Kidney (tissue), 22 donors: ENCODE results near the gene C5orf22. TPM values are rescaled to one million over a fixed set of nuclear protein-coding genes. Genes with fewer than 3 reads are reported as not detected.

Experiments used
- DNase-seq, 5 donors: peaks; one replicate each; pipeline ENCODE4 v3.0.0-alpha.2; 2013 to 2020
- FAIRE-seq: peaks from 2 replicates; lab custom pipeline; 2012; peaks lifted over from hg19 to GRCh38; lab: Jason Lieb, UNC
- H3K27ac ChIP-seq, 2 donors: one replicate each; pipeline ENCODE4 v1.7.0; 2013; ENCODE audit warnings: low read depth in 2 of 2, low read length in 2 of 2, inconsistent platforms in 1 of 2
- H3K27me3 ChIP-seq: one replicate; pipeline ENCODE4 v1.7.1; 2013; ENCODE audit warnings: low read length, inconsistent platforms; ENCODE audit not compliant: control insufficient read depth, insufficient read depth
- H3K36me3 ChIP-seq, 3 donors: one replicate each; pipeline versions ENCODE4 v1.7.0 to v1.7.1; 2013; ENCODE audit warnings: low read length in 3 of 3, control low read depth in 1 of 3, inconsistent platforms in 1 of 3; ENCODE audit not compliant: insufficient read depth in 3 of 3, control insufficient read depth in 2 of 3
- H3K4me1 ChIP-seq, 3 donors: one replicate each; pipeline versions ENCODE4 v1.7.0 to v1.7.1; 2013; ENCODE audit warnings: low read length in 3 of 3, inconsistent platforms in 1 of 3, low read depth in 1 of 3; ENCODE audit not compliant: control insufficient read depth in 2 of 3, insufficient read depth in 2 of 3
- H3K4me3 ChIP-seq, 3 donors: one replicate each; pipeline versions ENCODE4 v1.7.0 to v1.8.1; 2013; ENCODE audit warnings: low read length in 3 of 3, control low read depth in 1 of 3, inconsistent platforms in 1 of 3
- H3K9ac ChIP-seq, 3 donors: one replicate each; pipeline versions ENCODE4 v1.7.0 to v1.7.1; 2013; ENCODE audit warnings: low read length in 3 of 3, control low read depth in 1 of 3, inconsistent platforms in 1 of 3
- H3K9me3 ChIP-seq, 3 donors: one replicate each; pipeline versions ENCODE4 v1.7.0 to v1.7.1; 2013; ENCODE audit warnings: low read length in 3 of 3, control low read depth in 1 of 3, inconsistent platforms in 1 of 3; ENCODE audit not compliant: control insufficient read depth in 2 of 3, insufficient read depth in 1 of 3
- intact Hi-C: fragments of 100-400 bp; cut with DNase I; formaldehyde crosslinking; loops from one replicate; pipeline ENCODE4 v1.11.1; 2022
- long read RNA-seq, 10 donors: library from polyadenylated mRNA in 1 of 10; unstranded in 1 of 10; transcript quantifications; one replicate each; pipeline ENCODE4 v2.0.0 and lab custom pipeline, GENCODE V29; 2021 to 2026
- polyA plus RNA-seq: library from polyadenylated mRNA; stranded (reverse); fragments of 350-450 nt; fragmentation: Illumina TruSeq; extraction: RNeasy Lipid Tissue Mini Kit (QIAGEN cat#74804); gene quantifications from one replicate; pipeline ENCODE4 v1.2.3, GENCODE V29; 2014; ENCODE audit warnings: low read depth, low replicate concordance; ENCODE audit not compliant: insufficient read depth
- total RNA-seq: library from RNA; stranded (reverse); fragmentation: NEBNext Ultra II Directional; extraction: Animal tissue kit (Norgen Biotek cat#: 25700); gene quantifications from one replicate; pipeline ENCODE4 v1.2.1, GENCODE V29; 2021
- TF ChIP-seq, protein P1 (sequence below): IDR thresholded peaks from 3 replicates; pipeline ENCODE4 v1.5.1; 2012; ENCODE audit warnings: mild to moderate bottlenecking, moderate library complexity, borderline replicate concordance; ENCODE audit not compliant: insufficient read depth; ENCODE audit errors: extremely low read depth
- donor health status: control.
- donor health status: control.
- donor health status: control.
- donor health status: control.
- donor health status: control.
- donor health status: DM: yes; HTN: yes; CAD: no.
- donor health status: Normal renal cell carcinoma (clear cell type).

The C5orf22 gene
- total RNA-seq = 22.5 TPM
- polyA plus RNA-seq = 8.2 TPM
- long read RNA-seq, donor 1, partial matches to known transcripts = 0 of 2 reads
- long read RNA-seq, donor 1, other reads (novel, unspliced or antisense) = 0 of 2 reads
- long read RNA-seq, donor 2, partial matches to known transcripts = 0 of 1 reads
- long read RNA-seq, donor 2, other reads (novel, unspliced or antisense) = 0 of 1 reads
- long read RNA-seq, donor 3, partial matches to known transcripts = 0 of 2 reads
- long read RNA-seq, donor 3, other reads (novel, unspliced or antisense) = 0 of 2 reads
- long read RNA-seq, donor 4 = 0 reads
- long read RNA-seq, donor 5 = 0 reads
- long read RNA-seq, donor 6, transcript C5orf22-201 (9 exons, 3,612 nt) = major isoform, 5 of 5 reads
- long read RNA-seq, donor 6, partial matches to known transcripts = 0 of 5 reads
- long read RNA-seq, donor 6, other reads (novel, unspliced or antisense) = 0 of 5 reads
- long read RNA-seq, donor 7, transcript C5orf22-201 (9 exons, 3,612 nt) = major isoform, 5 of 10 reads
- long read RNA-seq, donor 7, partial matches to known transcripts = 0 of 10 reads
- long read RNA-seq, donor 7, other reads (novel, unspliced or antisense) = 4 of 10 reads
- long read RNA-seq, donor 8, partial matches to known transcripts = 0 of 4 reads
- long read RNA-seq, donor 8, other reads (novel, unspliced or antisense) = 0 of 4 reads
- long read RNA-seq, donor 9, partial matches to known transcripts = 0 of 2 reads
- long read RNA-seq, donor 9, other reads (novel, unspliced or antisense) = 0 of 2 reads
- long read RNA-seq, donor 10, partial matches to known transcripts = 11 of 14 reads
- long read RNA-seq, donor 10, other reads (novel, unspliced or antisense) = 0 of 14 reads

DNA sequence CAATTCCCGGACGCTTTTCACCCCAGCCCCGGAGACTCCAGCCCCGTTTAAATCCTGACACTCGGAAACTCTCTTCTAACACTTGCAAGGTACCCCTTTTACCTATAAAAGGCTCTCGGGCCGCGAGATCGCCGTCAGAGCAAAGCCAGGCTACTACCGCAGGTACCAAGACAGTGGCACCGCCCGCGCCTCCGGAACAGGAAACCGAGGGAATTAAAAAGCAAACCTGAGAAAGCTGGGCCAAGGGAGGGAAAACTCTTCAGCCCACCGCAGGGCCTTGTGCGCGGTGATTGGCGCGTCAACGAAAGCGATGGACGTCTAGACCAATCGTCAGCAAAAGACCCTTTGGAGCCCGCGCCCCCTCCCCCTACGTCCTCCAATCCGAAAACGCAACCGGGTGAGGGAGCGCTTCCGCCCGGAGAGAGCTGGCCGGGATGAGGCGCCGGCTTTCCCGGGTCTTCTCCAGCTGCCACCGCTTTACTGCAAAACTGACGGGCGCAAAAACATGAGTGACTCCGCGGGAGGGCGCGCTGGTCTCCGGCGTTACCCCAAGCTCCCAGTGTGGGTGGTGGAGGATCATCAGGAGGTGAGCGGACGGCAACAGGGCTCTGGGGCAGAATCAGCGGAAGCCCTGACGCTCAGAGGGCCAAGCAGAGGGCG lies at the start of gene C5orf22, which contains the start of gene DROSHA:
Gene C5orf22, plus strand, starts transcription at position 414 of the 660 bp plus-strand sequence. Its CDS starts 92 bp downstream, at position 506.
Gene DROSHA, minus strand, starts transcription at position 206 of the 660 bp plus-strand sequence. CDS start 3,034 bp downstream, outside the sequence.
- Histone ChIP-seq H3K4me3 (peak within 1 kb of the TSS; percentile 80 to 99 (median 97)), H3K9ac (peak within 1 kb of the TSS; percentile 61 to 98 (median 83)), H3K9me3 (no peaks in the 10 kb centered on the region), H3K36me3 (peaks cover 4 to 24% (median 19%) of the 10 kb centered on the region in 3 donors), H3K27ac (no peak within 1 kb of the TSS), H3K27me3 (no peaks in the 10 kb centered on the region), H3K4me1 (peaks cover 0 to 18% (median 7%) of the 10 kb centered on the region in 3 donors)
- TF ChIP-seq, protein P1, sequence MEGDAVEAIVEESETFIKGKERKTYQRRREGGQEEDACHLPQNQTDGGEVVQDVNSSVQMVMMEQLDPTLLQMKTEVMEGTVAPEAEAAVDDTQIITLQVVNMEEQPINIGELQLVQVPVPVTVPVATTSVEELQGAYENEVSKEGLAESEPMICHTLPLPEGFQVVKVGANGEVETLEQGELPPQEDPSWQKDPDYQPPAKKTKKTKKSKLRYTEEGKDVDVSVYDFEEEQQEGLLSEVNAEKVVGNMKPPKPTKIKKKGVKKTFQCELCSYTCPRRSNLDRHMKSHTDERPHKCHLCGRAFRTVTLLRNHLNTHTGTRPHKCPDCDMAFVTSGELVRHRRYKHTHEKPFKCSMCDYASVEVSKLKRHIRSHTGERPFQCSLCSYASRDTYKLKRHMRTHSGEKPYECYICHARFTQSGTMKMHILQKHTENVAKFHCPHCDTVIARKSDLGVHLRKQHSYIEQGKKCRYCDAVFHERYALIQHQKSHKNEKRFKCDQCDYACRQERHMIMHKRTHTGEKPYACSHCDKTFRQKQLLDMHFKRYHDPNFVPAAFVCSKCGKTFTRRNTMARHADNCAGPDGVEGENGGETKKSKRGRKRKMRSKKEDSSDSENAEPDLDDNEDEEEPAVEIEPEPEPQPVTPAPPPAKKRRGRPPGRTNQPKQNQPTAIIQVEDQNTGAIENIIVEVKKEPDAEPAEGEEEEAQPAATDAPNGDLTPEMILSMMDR = peak; percentile 9
- FAIRE-seq (peak; percentile 94), DNase-seq (peak; percentile 96 to 99 (median 98))
- intact Hi-C loops = no loop called here

DNA sequence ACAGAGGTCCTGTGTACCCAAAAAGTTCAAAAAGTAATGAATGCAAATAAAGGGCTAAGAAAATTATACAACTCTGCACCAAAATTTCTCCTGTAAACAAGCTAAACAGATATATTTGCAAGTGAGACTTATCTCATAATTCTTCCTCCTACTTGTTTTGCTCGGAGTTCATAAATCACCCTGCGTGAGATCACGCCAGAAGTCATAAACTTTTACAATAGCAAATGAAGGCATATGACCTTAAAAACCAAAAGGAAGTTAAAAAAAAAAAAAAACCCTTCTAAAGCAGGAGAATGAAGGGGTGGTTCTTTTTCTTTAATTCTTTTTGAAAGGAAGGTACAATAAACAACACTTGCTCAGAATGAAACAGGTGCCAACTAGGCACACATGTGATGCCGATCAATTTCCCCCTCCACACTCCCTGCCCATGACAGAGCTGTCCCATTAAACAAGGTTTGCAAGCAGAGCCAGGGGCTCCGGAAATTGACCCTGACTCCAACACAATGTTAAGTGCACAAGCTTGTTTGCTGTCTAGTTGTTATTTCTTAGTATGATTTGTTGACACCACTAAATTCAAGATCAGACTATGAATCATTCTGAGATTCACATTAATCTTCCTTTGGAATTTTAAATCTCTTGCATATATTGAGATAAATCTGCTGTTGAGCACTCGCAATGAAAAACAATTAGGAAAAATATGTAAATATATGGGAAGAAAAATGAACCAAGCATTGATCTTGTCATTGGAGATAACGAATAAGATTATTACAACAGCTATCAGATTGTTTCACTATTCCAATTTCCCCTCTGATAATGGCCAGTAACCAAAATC lies 46.5 kb upstream of the C5orf22 start:
- intact Hi-C loops = no loop called here
- no peak overlapping the region for H3K27ac ChIP-seq
- H3K36me3 ChIP-seq = peaks cover 0 to 9% (median 5%) of the 10 kb centered on the region in 3 donors
- peaks cover 0 to 2% (median 0%) of the 10 kb centered on the region in 3 donors for H3K4me1 ChIP-seq
- H3K4me3 ChIP-seq = no peak overlapping the region
- TF ChIP-seq, protein P1 = no peak
- H3K9me3 ChIP-seq = no peaks in the 10 kb centered on the region
- no peak overlapping the region for H3K9ac ChIP-seq
- no peaks in the 10 kb centered on the region for H3K27me3 ChIP-seq
- FAIRE-seq (no peak), DNase-seq (peak in 3 of 5 donors; percentile 41 to 75 (median 66))

DNA sequence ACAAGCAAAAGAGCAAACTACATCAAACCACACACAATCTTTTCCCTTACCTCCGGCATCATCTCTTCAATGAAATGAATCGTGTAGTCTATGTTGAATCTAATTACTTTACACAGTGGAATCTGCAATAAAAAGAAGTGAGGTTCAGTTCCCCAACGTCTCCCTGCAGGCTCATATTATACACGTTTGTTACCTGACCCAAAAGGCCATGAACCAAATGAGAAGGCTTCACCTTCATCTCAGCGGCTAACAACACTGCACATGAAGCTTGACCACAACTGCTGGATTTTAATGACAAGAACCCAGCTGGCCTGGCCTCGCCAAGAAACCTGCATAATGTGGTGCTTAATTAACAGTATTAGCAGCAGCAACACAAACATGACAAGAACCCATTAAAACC lies 45.7 kb upstream of the C5orf22 start:
- Histone ChIP-seq H3K36me3 (peaks cover 0 to 9% (median 5%) of the 10 kb centered on the region in 3 donors), H3K27ac (no peak overlapping the region), H3K27me3 (no peaks in the 10 kb centered on the region), H3K9ac (no peak overlapping the region), H3K4me1 (peaks cover 0 to 2% (median 0%) of the 10 kb centered on the region in 3 donors), H3K4me3 (no peak overlapping the region), H3K9me3 (no peaks in the 10 kb centered on the region)
- TF ChIP-seq, protein P1 = no peak
- FAIRE-seq (no peak), DNase-seq (peak in 3 of 5 donors; percentile 41 to 69 (median 56))
- intact Hi-C loops = no loop called here
